Measurements from ENCODE around the gene C1orf198.

The C1orf198 gene

DNA sequence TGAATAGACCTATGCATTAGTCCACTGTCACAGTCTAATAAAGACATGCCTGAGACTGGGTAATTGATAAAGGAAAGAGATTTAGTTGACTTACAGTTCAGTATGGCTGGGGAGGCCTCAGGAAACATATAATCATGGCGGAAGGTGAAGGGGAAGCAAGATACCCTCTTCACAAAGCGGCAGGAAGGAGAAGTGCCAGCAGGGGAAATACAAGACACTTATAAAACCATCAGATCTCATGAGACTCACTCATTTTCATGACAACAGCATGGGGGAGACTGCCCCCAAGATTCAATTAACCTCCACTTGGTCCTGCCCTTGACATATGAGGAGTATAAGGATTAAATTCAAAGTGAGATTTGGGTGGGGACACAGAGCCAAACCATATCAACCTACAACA, 61.8 kb downstream of the C1orf198 start:
- no peak for DNase-seq

DNA sequence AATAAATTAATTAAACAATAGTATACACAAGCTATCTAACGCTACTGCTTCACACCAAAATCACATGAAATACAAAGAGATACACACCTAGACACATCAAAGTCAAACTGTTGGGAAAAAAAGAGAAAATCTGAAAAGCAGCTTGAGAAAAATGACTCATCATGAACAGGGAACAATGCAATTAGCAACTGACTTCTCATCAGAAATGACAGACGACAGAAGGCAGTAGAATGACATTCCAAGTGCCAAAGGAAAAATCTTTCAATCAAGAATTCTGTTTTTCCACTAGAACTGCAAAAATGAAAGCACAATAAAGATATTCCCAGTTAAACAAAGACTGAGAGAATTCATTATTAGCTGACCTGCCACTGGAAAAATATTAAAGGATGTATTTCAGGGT, 63.9 kb downstream of the C1orf198 start:
- DNase-seq: no peak

DNA sequence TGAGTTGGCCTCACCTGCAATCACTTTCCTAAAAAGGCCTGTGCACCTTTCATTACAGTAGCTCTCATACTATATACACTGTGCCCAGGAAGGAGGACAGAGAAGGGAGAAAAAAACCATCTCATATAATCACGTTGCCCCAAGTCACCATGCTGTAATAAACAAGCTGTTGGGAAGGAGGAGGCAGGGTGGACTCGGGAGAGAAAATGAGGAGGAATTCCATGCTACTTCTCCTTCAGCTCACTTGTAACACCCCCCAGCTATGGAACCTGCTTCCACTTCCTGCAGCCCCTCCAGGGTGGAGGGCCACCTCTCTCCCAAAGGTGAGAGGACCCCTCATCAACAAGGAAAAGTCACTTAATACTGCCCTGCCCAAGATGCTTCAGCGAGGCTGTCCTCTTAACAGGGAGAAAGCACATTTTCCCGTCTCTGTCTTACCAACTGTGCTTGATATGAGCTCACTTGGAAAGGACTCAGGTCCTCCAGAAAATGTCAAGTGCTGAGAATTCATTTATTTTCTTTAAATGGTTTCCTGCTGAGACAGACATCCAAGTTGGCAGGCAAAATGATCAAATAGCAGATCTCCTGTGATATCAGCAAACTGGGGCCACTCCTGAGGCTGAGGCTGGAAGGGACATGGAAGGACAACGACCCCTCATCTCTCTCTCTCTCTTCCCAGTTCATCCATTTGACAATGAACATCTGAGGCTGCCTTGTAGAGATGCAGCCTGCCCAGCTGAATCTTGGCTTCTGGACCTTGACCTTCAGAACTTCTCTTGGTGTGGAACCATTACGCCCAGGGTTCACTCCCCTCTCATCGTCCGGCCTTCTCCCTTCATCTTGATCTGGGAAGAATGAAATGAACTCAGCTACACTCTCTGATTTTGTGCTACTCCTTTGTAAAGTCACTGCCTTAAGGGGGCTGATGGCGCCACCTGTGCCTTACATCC, 67.2 kb downstream of the C1orf198 start:
- no peak for DNase-seq

DNA sequence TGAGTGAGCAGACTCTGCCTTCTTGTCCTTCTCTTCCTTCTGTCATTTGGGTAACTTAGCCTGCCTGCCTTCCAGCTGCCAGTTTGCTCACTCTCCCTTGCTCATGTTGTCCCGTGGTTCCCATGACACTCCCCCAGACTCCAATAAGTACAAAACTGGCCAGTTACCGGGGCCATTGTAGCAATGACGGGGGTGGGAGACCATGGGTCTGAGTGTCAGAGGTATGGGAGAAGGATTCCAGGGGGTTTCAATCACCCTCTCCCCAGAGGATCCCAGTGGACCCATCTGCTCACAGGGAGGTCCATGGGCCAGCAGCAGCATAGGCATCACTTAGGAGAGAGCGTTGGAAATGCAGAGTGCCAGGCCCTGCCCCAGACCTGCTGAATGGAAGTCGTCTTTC, 69.8 kb downstream of the C1orf198 start:
- DNase-seq: no peak

DNA sequence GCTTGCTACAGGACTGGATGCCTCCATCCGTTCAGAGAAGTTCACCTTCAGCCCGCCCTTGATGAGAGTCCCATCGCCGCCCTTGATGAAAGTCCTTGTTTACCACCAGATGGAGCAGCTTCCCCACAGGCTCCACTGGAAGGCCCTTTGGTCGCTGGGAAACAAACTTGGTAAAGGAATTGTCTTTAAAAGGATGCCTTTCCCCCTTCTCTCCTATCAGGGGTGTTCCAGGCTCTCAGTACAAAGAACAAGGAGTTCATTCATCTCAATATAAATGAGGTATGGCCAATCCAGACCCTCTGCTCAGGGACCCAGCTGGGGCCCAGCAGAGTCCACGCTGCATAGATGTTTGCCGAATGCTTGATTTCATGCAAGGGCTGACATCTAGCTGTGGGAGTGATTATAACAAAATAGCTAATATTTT, 70.4 kb downstream of the C1orf198 start:
- peak; percentile 15 for DNase-seq

DNA sequence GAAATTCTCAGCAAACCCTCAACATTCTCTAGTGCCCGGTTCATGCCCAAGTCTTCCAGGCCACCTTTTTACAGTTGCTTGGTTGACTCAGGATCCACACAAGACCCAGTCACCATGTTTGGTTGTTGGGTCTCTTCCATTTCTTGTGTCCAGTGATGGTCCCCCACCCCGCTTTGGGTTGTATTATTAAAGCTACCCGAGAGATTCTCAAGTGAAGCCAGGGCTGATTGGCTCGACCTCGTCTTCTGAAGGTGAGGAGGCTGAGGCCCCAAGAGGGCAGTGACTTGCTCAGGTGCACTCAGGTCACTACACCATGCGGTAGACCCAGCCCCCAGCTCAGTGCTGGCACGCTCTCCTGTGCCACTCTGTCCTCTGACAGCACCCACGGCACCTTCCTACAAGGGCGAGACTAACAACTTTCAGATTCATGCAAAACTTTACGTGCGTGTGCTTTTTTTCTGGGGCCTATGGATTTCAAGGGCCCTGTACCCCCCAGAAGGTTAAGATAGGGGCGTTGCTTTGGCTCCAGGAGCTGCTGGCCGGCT, 70.9 kb downstream of the C1orf198 start:
- no peak for DNase-seq

DNA sequence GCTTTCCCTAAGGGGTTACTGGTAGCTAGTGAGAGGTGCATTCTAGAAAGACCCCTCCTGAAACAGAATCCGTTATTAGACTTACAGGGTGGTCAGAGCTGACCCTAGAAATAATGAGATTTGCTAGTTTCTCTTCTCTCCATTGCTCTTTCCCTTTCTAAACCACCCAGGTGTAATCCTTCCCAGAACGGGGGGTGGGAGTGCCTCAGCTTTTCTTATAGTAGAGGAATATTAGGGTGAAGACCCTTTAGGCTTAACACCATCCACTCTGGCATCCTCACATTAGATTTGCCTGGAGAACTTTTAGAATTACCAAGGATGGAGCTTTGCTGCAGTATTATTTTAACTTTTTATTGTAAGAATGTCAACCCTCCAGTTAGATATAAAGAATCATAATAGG, 71.7 kb downstream of the C1orf198 start:
- DNase-seq: no peak

DNA sequence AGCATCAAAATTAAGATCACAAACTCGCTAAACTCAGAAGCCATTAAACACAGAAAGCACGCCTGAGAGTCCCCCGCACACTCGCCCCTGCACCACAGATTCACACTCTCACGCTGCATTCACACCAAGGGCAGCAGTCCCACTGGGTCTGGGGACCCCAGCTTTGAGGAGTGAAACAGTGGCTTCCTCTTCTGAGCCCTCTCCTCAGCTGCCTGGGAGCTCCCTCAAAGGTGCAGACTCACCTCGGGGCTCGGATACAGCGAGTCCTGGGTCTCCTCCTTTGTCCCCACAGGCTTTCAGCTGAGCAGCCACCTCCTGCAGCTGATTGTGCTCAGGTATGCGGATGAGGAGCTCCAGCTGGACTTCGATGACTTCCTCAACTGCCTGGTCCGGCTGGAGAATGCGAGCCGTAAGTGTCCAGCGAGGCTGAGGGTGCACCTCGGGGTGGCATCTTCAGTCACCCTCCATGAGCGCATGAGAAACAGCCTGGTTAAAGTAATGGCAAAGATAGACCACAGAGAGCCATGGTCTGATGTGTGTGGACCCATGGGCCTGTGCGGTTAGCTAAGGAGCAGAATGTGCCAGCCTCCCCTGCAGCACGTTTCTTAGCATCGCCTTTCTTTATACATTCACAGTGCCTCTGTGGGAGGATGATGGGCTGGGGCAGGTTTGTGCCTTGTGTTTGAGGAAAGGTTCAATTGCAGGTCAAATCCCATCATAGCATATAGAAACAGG, 73.3 kb downstream of the C1orf198 start:
- DNase-seq: no peak

DNA sequence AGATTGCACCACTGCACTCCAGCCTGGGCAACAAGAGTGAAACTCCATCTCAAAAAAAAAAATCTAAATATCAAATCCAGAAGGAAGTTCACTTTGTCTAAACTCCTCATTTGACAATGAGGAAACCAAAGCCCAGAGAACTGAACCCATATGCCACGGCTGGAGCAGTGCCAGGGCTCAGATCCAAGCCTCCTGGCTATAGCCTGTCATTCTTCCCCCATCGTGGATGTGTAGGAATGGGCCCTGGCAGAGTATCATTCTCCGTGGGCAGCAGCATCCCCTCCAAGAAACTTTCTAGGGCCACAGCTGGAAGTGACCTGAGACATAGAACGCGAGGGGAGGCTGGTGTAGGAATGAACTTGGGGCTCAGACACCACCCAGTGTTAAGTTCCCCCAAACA, 73.9 kb downstream of the C1orf198 start:
- no peak for DNase-seq

DNA sequence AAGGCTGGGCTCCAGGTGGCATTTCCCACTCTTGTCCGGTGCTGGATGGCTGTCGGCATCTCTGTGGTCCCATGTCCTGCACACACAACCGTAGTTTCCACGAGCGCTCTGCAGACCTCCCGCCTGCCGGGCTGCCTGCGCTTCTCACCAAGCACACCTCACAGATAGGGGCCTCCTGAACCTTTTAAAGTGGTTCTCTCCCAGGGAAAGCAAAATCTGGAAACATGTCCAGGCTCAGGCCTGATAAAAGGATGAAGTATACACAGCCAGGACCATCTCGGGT, 74.9 kb downstream of the C1orf198 start:
- no peak for DNase-seq

DNA sequence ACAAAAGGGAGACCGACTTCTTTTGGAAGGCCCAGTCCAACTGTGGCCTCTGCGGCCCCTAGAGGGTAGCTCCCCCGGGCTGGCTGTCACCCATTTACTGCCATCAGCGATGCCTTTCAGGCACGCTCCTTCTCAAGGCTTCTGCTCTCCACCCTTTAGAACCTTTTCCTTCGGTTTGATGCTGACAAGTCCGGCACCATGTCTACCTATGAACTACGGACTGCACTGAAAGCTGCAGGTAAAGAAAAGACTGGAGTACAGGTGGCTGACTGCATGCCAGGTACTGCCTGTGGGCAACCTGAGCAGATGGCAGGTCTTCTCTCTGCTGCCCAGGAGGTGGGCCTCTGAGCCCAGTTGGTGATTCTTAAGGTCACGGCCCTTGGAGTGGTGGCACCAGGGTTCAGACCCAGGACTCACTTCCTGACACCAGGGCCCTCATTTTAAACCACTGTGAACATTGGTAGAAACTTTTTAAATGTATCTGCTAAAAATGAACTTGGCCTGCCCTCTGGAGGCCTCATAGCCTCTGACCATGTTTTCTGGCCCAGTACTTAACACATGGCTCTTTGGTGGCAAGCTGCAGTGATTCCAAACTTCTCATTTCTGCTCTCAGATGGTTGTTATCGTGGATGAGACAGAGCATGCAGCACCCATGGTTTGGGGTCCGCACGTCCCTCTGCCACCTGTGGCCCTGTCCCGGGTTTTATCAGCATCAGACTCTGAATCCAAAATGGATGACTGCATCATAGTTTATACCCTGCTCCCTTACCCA, 75.4 kb downstream of the C1orf198 start:
- DNase-seq: no peak

DNA sequence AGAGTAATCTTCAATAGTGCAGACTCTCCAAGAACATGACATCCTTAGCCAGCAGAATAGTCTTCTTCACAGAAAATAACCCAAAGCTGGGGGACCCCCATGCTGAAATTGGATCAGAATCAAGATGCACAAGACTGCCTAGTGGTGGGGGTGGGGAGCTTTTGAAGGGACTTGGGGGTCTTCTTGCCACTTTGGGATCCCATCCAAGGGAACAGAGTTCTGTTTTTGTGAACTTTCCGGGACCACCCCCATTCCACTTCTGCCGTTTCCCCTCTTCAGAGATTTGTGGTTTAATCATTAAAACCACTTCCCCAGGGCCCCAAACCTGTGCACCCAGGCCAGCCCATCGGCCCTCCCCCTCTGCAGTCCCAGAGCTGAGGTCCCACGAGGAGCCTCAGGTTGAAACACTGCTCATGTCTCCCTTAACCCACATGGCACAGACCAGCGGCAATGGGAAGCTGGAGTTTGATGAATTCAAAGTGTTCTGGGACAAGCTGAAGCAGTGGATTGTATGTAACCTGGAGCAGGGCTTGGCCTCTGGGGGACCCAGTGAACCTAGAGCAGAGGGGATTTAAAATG, 76.2 kb downstream of the C1orf198 start:
- DNase-seq: no peak

DNA sequence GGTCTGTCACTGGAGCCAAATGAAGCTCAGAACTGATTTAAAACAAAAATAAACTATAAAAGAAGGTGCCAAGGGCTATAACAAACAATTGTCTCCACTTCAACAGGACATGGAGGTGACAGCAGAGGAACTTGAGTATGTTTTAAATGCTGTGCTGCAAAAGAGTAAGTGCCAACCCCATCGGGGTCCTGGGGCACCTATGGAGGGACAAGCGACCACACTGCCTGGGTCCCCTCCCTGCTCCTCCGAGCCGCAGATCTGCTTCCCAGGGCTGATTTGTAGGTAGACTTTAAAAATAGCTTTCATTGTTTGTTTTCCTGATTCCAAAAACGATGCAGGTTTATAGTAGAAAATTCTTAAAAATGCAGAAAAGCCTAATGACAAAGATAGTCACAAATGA, 78.3 kb downstream of the C1orf198 start:
- DNase-seq: no peak

DNA sequence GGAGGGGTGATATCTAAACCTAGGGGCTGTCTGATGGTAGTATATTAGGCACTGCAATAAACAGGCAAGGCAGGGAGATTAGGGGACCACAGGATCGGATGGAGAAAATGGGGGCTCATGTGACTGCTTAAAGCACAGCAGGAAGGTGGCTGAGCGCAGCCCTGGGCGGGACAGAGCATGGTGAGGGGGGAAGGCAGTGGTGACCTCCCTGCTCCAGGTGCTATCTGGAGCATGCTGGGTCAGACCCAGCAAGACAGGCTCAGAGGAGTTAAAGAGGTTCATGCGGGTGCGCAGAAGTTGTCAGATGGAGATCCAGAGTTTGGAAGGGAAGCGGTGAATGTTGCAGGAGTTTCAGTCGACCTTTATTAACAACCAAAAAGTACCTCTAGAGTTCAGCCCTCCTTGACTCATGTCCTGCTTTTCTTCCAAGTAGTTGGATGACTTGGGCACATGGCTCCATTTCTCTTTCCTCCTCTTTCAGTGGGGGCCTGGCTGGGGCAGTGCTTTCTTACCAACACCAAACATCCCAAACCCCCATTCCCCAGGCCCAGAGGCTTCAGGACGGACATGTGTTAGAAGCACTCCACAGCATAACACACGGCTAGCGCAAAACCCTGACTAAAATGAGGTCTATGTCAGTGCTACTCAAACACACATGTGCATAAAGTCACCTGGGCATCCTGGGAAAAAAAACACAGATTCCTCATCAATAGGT, 79.6 kb downstream of the C1orf198 start:
- DNase-seq: no peak

DNA sequence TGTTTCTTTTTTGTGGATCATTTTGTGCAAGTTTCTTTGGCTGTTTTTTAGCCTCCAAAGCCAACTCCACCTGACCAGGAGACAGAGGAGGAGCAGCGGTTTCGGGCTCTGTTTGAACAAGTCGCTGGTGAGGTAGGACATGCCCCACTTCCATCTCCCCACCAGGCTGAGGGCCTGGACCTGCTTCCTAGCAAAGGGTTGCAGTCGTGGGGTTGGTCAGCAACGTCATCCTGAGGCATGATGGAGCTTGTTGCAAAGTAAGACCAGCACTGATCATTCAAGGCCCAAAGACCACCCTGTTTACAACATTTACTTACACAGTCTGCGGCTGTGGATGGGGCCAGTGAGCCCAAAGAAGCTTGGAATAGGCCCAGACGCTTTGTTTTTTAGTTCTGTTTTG, 80.8 kb downstream of the C1orf198 start:
- DNase-seq: no peak

Measured in activated CD4-positive, alpha-beta T cell treated with anti-CD3 and anti-CD28 coated beads, Interleukin-2, Interleukin-6, amounts not matched to agents 100 ng/mL and 50 ng/mL, durations not matched to agents 16 hours and 8 hours (primary cell).